NCI-H345 (cell line): Measurements from ENCODE around the gene CCNA2.

ENCODE experiments used
- DNase-seq: peaks from one replicate; lab custom pipeline; 2025; lab: John Stamatoyannopoulos, UW

CCNA2 gene

GRCh38 chr4:121801715-121802075 is 22.0 kb downstream of the CCNA2 start:
- no peak for DNase-seq

- DNase-seq, result peak; percentile 90
Measured at GRCh38 chr4:121800961-121801714, 22.5 kb downstream of the CCNA2 start, which contains the start of gene EXOSC9. Gene EXOSC9, plus strand, starts transcription at chr4:121801323. Its CDS starts 102 bp downstream, at chr4:121801425.

- DNase-seq, result no peak
Measured at GRCh38 chr4:121800638-121800960, 23.1 kb downstream of the CCNA2 start.

- DNase-seq, result no peak
Measured at GRCh38 chr4:121799867-121800501, 23.7 kb downstream of the CCNA2 start.

- DNase-seq, result no peak
Measured at GRCh38 chr4:121799208-121799823, 24.4 kb downstream of the CCNA2 start.

- no peak for DNase-seq
Measured at GRCh38 chr4:121796283-121796682, 27.4 kb downstream of the CCNA2 start.

- DNase-seq, result no peak
Measured at GRCh38 chr4:121794505-121795188, 29.0 kb downstream of the CCNA2 start.

- DNase-seq, result no peak
Measured at GRCh38 chr4:121792966-121793365, 30.7 kb downstream of the CCNA2 start.

GRCh38 chr4:121791481-121791880 is 32.2 kb downstream of the CCNA2 start:
- no peak for DNase-seq

GRCh38 chr4:121790976-121791375 is 32.7 kb downstream of the CCNA2 start:
- no peak for DNase-seq

- no peak for DNase-seq
Measured at GRCh38 chr4:121789960-121790829, 33.5 kb downstream of the CCNA2 start.

GRCh38 chr4:121789455-121789854 is 34.2 kb downstream of the CCNA2 start:
- DNase-seq, result no peak

- DNase-seq, result no peak
Measured at GRCh38 chr4:121788896-121789295, 34.8 kb downstream of the CCNA2 start.

- no peak for DNase-seq
Measured at GRCh38 chr4:121786221-121786620, 37.5 kb downstream of the CCNA2 start.

GRCh38 chr4:121785479-121785878 is 38.2 kb downstream of the CCNA2 start:
- no peak for DNase-seq

GRCh38 chr4:121784975-121785374 is 38.7 kb downstream of the CCNA2 start:
- DNase-seq, result no peak

- DNase-seq, result no peak
Measured at GRCh38 chr4:121784401-121784800, 39.3 kb downstream of the CCNA2 start.

- no peak for DNase-seq
Measured at GRCh38 chr4:121783210-121783609, 40.5 kb downstream of the CCNA2 start.

- DNase-seq, result no peak
Measured at GRCh38 chr4:121778991-121779628, 44.6 kb downstream of the CCNA2 start.

- DNase-seq, result no peak
Measured at GRCh38 chr4:121777625-121778024, 46.1 kb downstream of the CCNA2 start.
